GM10248 (cell line): ENCODE measurements around the gene CACNA1S.

Experiments used
- CTCF ChIA-PET: fragments of 300-600 bp; sonication (Branson Sonifier 250); formaldehyde crosslinking; extraction: SDS; loops from one replicate; lab custom pipeline; 2021; ENCODE audit warnings: antibody characterized with exemption; lab: Yijun Ruan, JAX
- POLR2A ChIA-PET: fragments of 350-650 bp; sonication (Branson Sonifier 250); formaldehyde crosslinking; extraction: SDS; loops from one replicate; lab custom pipeline; 2020; ENCODE audit warnings: antibody characterized with exemption; lab: Yijun Ruan, JAX
- DNase-seq: peaks from one replicate; pipeline ENCODE4 v3.0.0; 2012; ENCODE audit errors: extremely low spot score
- TF ChIP-seq, protein P1 (sequence below): IDR thresholded peaks from 2 replicates; pipeline ENCODE4 v1.5.1; 2012; ENCODE audit warnings: mild to moderate bottlenecking, low read depth; ENCODE audit errors: extremely low read depth, missing control alignments, control extremely low read depth

Gene CACNA1S

DNA sequence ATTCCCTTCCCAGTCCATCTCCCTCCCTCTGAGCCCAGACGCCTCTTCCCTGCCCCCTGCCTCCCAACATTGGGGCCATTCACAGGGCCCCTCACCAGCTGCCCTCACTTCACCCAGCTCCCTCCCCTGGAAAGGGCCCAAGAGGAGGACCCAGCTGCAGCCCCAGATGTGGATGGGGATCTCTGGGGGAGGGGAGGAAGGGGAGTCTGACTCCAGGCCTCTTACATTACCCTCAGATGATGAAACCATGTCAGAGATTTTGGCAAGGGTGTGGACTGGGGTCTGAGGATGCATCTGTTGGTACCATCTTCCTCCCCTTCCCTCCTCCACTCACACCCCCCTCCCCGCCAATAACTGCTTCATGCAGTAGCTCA, 87.6 kb downstream of the CACNA1S start:
- CTCF ChIA-PET: interaction anchor here (1.0 to 14.7 kb wide), 9 partner anchors 9 to 402 kb away, joined by 3 to 182 read pairs (median 14); no protein-coding TSS in a partner anchor
- POLR2A ChIA-PET: no interaction called here
- DNase-seq: no peak
- TF ChIP-seq, protein P1, sequence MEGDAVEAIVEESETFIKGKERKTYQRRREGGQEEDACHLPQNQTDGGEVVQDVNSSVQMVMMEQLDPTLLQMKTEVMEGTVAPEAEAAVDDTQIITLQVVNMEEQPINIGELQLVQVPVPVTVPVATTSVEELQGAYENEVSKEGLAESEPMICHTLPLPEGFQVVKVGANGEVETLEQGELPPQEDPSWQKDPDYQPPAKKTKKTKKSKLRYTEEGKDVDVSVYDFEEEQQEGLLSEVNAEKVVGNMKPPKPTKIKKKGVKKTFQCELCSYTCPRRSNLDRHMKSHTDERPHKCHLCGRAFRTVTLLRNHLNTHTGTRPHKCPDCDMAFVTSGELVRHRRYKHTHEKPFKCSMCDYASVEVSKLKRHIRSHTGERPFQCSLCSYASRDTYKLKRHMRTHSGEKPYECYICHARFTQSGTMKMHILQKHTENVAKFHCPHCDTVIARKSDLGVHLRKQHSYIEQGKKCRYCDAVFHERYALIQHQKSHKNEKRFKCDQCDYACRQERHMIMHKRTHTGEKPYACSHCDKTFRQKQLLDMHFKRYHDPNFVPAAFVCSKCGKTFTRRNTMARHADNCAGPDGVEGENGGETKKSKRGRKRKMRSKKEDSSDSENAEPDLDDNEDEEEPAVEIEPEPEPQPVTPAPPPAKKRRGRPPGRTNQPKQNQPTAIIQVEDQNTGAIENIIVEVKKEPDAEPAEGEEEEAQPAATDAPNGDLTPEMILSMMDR: no peak

DNA sequence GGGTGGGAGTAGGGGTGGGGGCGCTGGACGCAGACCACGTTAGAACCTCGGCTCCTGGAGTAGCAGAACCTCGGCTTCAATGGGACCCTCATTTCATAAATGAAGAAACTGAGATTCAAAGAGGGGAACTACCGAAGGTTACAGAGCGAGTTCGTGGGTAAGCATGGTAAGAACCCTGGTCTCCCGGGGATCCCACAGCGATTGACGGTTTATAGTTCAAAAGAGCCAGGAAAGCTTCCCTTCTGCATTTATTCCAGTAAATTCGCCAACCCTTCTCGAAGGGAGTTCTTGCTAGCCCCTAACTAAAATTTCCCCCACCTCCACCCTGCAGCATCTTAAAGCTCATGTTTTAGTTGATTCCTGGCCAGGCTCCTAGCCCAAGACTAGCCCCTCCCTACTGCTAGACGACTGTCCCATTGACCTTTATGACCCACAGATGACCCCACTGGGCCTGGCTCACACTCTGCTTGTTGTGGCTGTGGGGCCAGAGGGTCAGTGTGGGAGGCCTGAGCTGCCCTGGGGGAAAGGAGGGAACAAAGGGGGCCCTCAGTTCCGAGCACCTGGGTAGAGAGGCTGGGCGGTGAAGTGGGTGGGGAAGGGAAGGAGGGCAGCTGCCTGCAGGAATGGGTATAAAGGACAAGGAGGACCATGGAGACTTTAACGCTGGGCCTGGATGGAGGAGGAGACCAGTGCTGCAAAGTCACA, 88.2 kb downstream of the CACNA1S start:
- ChIA-PET POLR2A (no interaction called here), CTCF (interaction anchor here (0.7 to 14.7 kb wide), 9 partner anchors 9 to 402 kb away, joined by 3 to 182 read pairs (median 16); no protein-coding TSS in a partner anchor)
- no peak for DNase-seq
- TF ChIP-seq, protein P1: no peak

DNA sequence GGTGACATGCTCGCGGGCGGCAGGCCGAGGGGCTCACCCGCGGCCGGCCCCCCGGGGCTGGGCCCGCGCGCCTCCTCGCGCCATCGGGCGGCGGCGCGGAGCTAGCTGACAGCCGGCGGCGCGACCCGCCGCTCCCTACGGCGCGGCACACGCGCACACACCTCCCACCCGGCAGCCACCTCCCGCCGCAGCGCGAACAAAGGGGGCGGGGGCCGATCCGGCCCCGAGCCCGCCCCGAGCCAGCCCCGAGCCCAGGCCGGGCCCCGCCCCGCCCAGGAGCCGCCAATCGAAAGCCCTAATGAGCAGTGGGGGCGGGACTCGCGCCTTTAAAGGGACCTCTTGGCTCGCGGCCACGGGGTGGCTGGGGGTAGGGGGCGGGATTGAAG, 88.7 kb downstream of the CACNA1S start, which contains the start of gene KIF21B:
TSS of gene KIF21B (minus strand) at position 198 of the 386 bp plus-strand sequence. CDS start 331 bp downstream, outside the sequence.
- peak; percentile 94 for DNase-seq
- CTCF ChIA-PET: interaction anchor here (0.7 to 14.7 kb wide), 7 partner anchors 8 to 401 kb away, joined by 3 to 182 read pairs (median 25); no protein-coding TSS in a partner anchor
- TF ChIP-seq, protein P1: no peak
- POLR2A ChIA-PET: no interaction called here

DNA sequence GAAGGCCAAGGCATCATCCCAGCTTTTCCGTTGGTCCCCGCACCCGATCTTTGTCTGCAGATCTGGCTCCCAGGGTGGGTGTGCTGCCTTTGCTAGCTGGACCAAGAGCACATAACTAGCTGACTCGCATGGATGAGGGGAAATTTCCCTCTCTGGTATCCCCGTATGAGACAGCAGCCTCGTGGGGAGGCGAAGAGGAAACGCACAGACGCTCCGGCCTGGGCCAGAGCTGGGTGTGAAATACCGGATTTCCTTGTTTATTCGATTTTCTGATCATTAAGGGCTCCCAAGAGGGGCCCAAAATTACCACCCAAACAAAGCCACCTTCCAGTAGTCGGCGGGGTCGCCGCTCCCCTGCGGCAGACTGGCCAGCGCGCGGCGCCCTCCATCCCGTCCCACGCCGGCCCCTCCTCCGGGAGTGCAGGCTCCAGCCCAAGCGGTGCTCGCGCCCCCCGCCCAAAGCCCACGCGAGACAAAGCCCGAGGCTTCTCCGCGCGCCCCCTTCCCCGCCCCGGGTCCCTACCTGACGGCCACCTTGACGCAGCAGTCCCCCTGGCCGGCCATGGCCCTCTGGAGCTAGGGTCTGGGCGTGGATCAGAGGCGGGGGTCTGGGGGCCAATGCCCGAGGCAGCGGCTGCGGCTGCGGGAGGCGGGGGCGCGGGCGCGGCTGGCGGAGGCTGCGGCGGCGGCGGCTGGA, 89.3 kb downstream of the CACNA1S start:
- ChIA-PET CTCF (interaction anchor here (1.0 to 14.7 kb wide), 5 partner anchors 13 to 152 kb away, joined by 3 to 182 read pairs (median 34); no protein-coding TSS in a partner anchor), POLR2A (interaction anchor here (0.6 to 2.0 kb wide), 2 partner anchors 51 to 160 kb away, joined by 3 to 5 read pairs; no protein-coding TSS in a partner anchor)
- TF ChIP-seq, protein P1: peak; percentile 13
- DNase-seq: no peak

DNA sequence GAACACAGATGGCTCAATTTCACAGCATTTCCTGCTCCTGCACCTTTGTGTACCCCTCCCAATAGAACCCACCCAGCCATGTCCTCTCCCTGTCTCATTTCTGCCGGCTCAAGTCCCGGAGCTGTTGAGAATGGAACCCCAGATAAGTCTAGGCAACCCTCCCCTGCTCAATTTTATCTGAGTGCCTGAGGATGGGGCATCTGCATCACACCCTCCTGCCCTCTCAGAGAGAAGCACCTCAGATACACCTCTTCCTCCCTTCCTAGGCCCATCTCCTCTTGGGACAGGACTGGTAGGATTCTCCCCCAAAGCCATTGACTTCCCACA, 89.8 kb downstream of the CACNA1S start:
- TF ChIP-seq, protein P1: no peak
- DNase-seq: no peak
- CTCF ChIA-PET: interaction anchor here (1.0 to 14.7 kb wide), 5 partner anchors 13 to 152 kb away, joined by 3 to 182 read pairs (median 34); no protein-coding TSS in a partner anchor
- POLR2A ChIA-PET: interaction anchor here (0.6 to 2.0 kb wide), 2 partner anchors 50 to 159 kb away, joined by 3 to 5 read pairs; no protein-coding TSS in a partner anchor
